Activated CD8-positive, alpha-beta memory T cell treated with anti-CD3 and anti-CD28 coated beads, Interleukin-2, amount 50 U/mL, for 1 hour (primary cell): ENCODE measurements around the gene RASD2.
"Not testable (repeated sequence)": the region's sequence is repeated elsewhere in the genome, so short reads cannot be mapped to it uniquely, and the experiment has no call there.

ENCODE experiments used
- DNase-seq: peaks from one replicate; pipeline ENCODE4 v3.0.0-alpha.2; 2020; ENCODE audit errors: extremely low read depth

RASD2 gene

GRCh38 chr22:35540595-35541253, at the start of gene RASD2:
Gene RASD2, plus strand, starts transcription at chr22:35540831. Its CDS starts 5,979 bp downstream, at chr22:35546810.
- DNase-seq, result no peak

DNA sequence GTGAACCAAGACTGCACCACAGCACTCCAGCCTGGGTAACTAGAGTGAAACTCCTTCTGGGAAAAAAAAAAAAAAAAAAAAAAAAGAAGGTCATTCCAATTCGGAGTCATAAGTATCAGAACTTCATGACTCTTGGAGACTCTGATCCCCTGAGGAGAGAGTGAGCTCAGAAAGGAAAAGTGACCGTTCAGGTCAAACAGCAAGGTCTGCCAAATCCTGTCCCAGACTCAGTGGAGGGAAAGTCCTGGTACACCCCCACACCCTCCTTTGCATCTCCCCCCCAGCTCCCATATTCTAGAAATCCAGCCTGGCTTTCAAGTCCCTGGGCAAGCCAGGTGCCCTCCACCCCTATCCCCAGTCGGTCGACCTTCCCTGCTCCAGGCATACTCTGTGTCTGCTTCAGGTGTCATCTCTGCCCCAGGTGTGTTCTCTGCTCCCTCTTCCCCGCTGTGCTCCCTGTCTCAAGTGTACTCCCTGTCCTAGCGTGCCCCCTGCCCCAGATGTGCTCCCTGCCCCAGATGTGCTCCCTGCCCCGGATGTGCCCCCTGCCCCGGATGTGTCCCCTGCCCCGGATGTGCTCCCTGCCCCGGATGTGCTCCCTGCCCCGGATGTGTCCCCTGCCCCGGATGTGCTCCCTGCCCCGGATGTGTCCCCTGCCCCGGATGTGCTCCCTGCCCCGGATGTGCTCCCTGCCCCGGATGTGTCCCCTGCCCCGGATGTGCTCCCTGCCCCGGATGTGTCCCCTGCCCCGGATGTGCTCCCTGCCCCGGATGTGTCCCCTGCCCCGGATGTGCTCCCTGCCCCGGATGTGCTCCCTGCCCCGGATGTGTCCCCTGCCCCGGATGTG, 49.3 kb upstream of the RASD2 start:
- DNase-seq, result not testable (repeated sequence)

GRCh38 chr22:35491908-35492380, 48.7 kb upstream of the RASD2 start:
- DNase-seq, result no peak

- DNase-seq, result no peak
These were observed 47.6 kb upstream of the RASD2 start for GRCh38 chr22:35493074-35493473.

DNA sequence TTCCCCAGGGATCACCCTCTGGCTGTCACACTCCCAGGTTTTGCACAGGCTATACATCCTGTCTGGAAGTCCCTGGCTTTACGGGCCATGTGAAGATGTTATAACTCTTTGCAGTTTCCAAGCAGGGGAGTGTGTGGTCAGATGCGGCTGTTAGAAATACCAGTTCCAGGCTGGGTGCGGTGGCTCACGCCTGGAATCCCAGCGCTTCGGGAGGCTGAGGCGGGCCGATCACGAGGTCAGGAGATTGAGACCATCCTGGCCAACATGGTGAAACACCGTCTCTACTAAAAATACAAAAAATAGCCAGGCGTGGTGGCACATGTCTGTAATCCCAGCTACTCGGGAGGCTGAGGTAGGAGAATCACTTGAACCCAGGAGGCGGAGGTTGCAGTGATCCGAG, 44.9 kb upstream of the RASD2 start:
- DNase-seq, result not testable (repeated sequence)

GRCh38 chr22:35496768-35497312, 43.8 kb upstream of the RASD2 start:
- DNase-seq, result no peak

- DNase-seq, result no peak
These were observed 42.4 kb upstream of the RASD2 start for GRCh38 chr22:35498026-35498800.

- no peak for DNase-seq
These were observed 37.8 kb upstream of the RASD2 start for GRCh38 chr22:35502836-35503235.

DNA sequence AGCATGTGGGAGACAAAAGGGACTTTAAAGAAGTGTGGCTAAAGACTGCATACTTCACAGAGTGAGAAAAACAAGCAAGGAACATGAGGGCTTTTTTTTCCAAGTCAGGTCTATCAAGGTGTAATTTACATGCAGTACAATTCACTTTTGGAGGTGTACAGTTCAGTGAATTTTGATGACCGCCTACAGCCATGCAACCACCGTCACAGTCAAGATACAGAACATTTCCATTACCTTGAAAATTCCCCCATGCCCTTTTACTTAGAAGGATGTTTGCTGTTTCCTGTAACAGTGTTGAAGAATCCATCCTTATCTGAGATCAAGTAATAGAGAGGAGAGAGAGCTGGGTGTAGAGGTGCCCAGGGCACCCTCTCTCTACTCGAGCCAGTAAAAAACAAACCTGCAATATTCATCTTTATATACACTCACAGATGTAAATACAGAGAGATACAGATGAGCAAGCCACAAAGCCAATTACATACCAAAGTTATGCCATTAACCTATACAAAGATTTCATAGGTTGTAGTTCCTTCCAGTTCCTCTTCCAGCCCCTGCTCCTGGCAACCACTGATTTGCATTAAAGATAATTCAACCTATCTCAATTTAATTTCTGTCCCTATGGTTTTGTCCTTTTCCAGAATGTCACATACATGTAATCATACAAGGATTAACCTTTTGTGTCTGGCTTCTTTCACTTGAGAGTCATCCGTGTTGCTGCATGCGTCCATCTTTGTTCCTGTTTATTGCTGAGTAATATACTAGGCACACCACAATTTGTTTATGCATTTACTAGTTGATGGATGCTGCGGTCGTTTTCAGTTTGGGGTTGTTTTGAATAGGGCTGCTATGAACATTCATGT, 35.0 kb upstream of the RASD2 start:
- no peak for DNase-seq

- DNase-seq, result no peak
These were observed 34.4 kb upstream of the RASD2 start for GRCh38 chr22:35506259-35506570.

DNA sequence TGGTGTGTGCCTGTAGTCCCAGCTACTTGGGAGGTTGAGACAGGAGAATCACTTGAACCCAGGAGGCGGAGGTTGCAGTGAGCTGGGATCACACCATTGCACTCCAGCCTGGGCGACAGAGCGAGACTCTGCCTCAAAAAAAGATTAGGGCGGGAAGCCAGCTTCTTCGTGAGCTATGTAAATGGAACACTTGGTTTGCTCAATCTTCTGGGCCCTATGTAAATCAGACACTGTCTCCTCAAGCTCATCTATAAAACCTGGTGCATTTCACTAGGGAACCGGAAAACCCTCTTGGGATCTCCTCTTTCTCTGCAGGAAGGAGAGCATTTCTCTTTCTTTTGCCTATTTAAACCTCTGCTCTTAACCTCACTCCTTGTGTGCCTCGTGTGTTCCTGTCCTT, 32.8 kb upstream of the RASD2 start:
- DNase-seq, result not testable (repeated sequence)

- no peak for DNase-seq
These were observed 31.2 kb upstream of the RASD2 start for GRCh38 chr22:35509451-35509850.

DNA sequence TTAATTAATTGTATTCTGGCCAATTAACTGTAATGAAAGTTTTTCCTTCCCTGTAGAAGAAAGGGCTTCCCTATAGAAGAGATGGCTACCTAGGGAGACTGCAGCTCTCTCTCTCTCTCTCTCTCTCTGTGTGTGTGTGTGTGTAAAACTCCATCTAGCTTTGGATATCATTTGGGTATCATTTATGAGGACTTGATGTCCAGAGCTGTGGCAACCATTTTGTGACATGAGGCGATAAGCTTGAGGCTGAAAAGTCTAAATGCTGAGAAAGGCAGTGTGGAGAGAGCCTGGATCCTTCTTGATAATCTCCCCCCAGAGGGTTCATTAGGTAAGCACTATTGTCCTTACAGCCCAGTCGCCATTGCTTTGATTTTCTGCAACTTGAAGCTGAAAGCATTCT, 30.7 kb upstream of the RASD2 start:
- DNase-seq, result no peak

DNA sequence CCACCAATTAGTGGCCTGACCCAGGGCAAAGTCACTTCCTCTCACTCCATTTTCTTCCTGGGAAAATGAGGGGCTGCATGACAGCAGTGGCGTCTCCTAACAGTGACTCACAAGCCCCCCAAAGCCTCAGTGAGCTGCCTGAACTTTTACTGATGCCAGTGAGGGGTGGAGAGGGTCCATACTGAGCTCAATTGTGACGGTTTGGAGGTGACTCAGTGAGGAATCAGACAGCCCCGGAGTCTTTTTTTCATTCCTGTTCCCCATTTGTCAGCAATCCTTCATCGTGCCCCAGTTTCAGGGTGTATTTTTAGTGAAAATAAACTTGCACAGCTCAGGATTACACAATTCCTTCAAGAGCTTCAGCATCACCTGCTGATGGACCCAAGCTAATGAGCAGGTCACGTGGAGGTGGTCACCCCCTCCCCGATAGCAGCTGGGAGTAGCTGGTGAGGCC, 30.1 kb upstream of the RASD2 start:
- DNase-seq, result no peak

- DNase-seq, result no peak
These were observed 29.7 kb upstream of the RASD2 start for GRCh38 chr22:35510951-35511350.

DNA sequence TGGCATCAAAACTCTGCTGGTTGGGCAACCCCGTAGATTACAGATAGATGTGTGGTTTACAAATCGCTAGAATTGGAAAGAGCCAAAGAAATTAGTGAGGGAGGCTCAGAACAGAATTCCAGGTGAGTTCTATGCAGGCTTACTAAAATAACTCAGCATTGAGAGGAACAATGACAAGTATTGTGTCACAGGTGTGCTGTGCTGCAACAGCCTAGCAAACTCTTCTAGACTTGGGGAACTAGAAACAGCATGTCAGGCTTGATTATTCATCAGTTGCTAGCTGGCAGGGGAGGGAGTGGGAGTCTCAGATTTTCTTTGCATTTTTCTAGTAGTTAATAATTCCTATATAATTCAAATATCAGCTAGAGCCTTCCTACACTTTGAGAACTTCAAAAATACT, 26.3 kb upstream of the RASD2 start:
- no peak for DNase-seq

DNA sequence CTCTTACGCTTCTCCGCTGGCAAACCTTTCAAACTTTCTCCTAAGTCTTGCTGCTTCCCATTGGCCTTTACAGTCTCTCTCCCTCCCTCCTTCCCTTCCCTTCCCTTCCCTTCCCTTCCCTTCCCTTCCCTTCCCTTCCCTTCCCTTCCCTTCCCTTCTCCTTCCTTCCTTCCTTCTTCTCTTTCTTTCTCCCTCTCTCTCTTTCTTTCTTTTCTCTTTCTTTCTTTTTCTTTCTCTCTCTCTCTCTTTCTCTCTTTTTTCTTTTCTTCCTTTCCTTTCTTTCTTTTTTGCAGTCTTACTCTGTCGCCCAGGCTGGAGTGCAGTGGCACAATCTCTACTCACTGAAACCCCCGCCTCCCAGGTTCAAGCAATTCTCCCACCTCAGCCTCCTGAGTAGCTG, 24.7 kb upstream of the RASD2 start:
- DNase-seq, result not testable (repeated sequence)

DNA sequence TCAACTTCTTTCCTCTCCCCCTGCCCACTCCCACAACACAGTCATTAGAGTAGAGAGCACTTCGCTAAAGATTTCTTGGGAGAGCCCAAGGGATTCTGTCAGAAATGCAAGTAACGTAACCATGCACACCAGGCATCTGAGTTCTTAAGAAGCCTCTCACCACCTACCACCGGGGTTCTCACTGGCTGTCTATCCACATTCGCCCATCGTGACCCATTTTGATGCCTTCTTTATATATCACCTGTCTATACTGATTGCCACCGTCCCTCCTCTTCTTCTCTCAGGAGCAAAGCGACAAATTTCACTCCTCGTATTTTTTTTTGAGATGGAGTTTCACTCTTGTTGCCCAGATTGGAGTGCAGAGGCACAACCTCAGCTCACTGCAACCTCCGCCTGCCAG, 23.9 kb upstream of the RASD2 start:
- DNase-seq, result no peak

GRCh38 chr22:35517207-35517606, 23.4 kb upstream of the RASD2 start:
- DNase-seq, result no peak

GRCh38 chr22:35517769-35518530, 22.7 kb upstream of the RASD2 start:
- no peak for DNase-seq
